Esophagus squamous epithelium (tissue), 4 donors: ENCODE measurements around the gene ZNF217.
"Not testable (repeated sequence)": the region's sequence is repeated elsewhere in the genome, so short reads cannot be mapped to it uniquely, and the experiment has no call there.

Experiments used
- POLR2A ChIP-seq, 4 donors: fragments of 450-650 bp; IDR thresholded peaks; one replicate each; pipeline ENCODE4 v1.6.1; 2017; ENCODE audit warnings: antibody characterized with exemption in 4 of 4, mild to moderate bottlenecking in 4 of 4, moderate library complexity in 3 of 4
- TF ChIP-seq, protein P1 (sequence below), 6 experiments: fragments of 450-650 bp in 4 of 6; fragments of 200-600 bp in 2 of 6; sonication (generic) in 2 of 6; IDR thresholded peaks; one replicate each; pipeline ENCODE4 v1.5.1; 2016 to 2019; ENCODE audit warnings: antibody characterized with exemption in 6 of 6, mild to moderate bottlenecking in 4 of 6, moderate library complexity in 4 of 6

DNA sequence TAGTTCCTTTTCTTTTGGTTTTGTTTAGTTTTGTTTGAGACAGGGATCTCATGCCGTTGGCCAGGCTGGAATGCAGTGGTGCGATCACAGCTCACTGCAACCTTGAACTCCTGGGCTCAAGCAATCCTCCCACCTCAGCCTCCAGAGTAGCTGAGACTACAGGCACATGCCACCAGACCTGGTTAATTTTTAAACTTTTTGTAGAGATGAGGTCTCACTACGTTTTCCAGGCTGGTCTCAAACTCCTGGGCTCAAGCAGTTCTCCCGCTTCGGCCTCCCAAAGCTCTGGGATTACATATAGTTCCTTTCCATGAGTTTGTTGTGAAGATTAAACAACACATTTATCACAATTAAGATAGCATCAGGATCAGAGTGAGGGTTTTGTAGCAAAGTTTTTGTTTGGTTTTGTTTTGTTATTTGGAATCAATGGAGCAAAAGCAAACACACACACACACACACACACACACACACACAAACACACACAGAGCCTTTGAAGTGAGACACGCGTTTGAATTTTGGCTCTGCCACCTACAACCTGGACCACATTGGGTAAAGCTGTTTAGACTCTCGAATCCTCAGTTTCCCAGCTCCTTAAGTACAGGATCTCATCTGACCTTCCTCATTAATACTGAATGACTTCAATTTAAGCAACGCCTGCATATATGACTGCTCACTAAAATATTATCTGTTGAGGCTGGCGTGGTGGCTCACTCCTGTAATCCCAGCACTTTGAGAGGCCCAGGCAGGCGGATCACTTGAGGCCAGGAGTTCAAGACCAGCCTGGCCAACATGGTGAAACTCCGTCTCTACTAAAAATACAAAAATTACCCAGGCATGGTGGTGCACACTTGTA is 41.7 kb downstream of the ZNF217 start:
- TF ChIP-seq, protein P1, sequence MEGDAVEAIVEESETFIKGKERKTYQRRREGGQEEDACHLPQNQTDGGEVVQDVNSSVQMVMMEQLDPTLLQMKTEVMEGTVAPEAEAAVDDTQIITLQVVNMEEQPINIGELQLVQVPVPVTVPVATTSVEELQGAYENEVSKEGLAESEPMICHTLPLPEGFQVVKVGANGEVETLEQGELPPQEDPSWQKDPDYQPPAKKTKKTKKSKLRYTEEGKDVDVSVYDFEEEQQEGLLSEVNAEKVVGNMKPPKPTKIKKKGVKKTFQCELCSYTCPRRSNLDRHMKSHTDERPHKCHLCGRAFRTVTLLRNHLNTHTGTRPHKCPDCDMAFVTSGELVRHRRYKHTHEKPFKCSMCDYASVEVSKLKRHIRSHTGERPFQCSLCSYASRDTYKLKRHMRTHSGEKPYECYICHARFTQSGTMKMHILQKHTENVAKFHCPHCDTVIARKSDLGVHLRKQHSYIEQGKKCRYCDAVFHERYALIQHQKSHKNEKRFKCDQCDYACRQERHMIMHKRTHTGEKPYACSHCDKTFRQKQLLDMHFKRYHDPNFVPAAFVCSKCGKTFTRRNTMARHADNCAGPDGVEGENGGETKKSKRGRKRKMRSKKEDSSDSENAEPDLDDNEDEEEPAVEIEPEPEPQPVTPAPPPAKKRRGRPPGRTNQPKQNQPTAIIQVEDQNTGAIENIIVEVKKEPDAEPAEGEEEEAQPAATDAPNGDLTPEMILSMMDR (IDR thresholded peaks at IDR 0.05): not testable (repeated sequence)
- TF ChIP-seq POLR2A (IDR thresholded peaks at IDR 0.05): not testable (repeated sequence)
